ENCODE data around the gene UBR3. TPM values are rescaled to one million over a fixed set of nuclear protein-coding genes. Genes with fewer than 3 reads are reported as not detected.

The UBR3 gene
- total and polyA plus RNA-seq, 8 donors: 7.3 to 26.8 (median 20.5) TPM

DNA sequence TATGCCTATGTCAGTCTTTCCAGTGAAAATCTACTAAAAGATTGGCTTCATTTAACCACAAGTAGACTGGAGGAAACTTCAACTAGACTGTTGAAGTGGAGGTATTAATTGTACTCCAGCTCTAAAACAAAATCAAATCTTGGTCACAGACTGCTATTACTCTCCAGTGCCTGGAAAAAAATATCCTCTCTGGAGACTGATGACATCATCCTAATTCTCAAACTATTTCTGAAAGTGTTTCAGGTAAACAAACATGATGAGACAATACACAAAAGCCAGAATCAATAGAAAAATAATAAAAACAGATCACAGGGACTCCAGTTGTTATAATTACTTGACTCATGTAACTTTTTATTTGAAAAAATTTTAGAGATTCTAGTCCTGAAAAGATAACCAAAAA, 263.0 kb downstream of the UBR3 start:
- no peak for FAIRE-seq
- intact Hi-C loops (cut with DNase I): no loop called here

DNA sequence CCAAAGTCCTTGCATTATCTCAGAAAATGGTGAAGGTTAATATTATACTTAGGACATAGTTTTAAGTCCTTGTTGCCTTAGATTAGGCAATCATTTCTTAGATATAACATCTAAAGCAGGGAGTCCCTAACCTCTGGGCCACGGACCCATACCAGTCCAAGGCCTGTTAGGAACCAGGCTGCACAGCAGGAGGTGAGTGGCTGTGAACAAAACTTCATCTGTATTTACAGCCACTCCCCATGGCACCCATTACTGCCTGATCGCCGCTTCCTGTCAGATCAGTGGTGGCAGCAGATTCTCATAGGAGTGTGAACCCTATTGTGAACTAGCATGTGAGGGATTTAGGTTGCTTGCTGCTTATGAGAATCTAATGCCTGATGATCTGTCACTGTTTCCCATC, 264.2 kb downstream of the UBR3 start:
- no peak for FAIRE-seq
- ATAC-seq: no peak

More for the DNA sequence above, 263.0 kb downstream of the UBR3 start:
- Histone ChIP-seq H3K27me3 (no peaks in the 10 kb centered on the region), H3K4me1 (no peaks in the 10 kb centered on the region), H3K4me3 (no peak overlapping the region), H3K36me3 (no peaks in the 10 kb centered on the region), H3K9me3 (no peaks in the 10 kb centered on the region), H3K27ac (no peak overlapping the region)
- ATAC-seq (no peak), DNase-seq (no peak)
- no peak for TF ChIP-seq CTCF (IDR thresholded peaks at IDR 0.05)

GRCh38 chr2:170092436-170093060, 265.3 kb downstream of the UBR3 start:
- no peak for FAIRE-seq
- no peak for TF ChIP-seq CTCF (IDR thresholded peaks at IDR 0.05)
- WGBS, 2 donors: 74 to 93% methylated on average over 4 of the region's 4 CpGs

More for the DNA sequence above, 264.2 kb downstream of the UBR3 start:
- no peak for TF ChIP-seq CTCF (IDR thresholded peaks at IDR 0.05)
- DNase-seq: no peak
- Histone ChIP-seq H3K9me3 (no peaks in the 10 kb centered on the region), H3K27me3 (no peaks in the 10 kb centered on the region), H3K4me3 (no peak overlapping the region), H3K4me1 (no peaks in the 10 kb centered on the region), H3K27ac (no peak overlapping the region), H3K36me3 (no peaks in the 10 kb centered on the region)
- intact Hi-C loops (cut with DNase I): no loop called here
- WGBS, 2 donors: 84 to 90% methylated on average over 3 of the region's 3 CpGs

GRCh38 chr2:170095380-170095779, 268.1 kb downstream of the UBR3 start:
- H3K4me1 ChIP-seq: no peaks in the 10 kb centered on the region
- no peaks in the 10 kb centered on the region for H3K27me3 ChIP-seq
- intact Hi-C loops (cut with DNase I): no loop called here
- no peaks in the 10 kb centered on the region for H3K36me3 ChIP-seq
- no peaks in the 10 kb centered on the region for H3K9me3 ChIP-seq
- H3K27ac ChIP-seq: no peak overlapping the region
- ATAC-seq: no peak
- no peak overlapping the region for H3K4me3 ChIP-seq
- no peak for FAIRE-seq
- no peak for DNase-seq
- TF ChIP-seq CTCF (IDR thresholded peaks at IDR 0.05): no peak

More at GRCh38 chr2:170092436-170093060, 265.3 kb downstream of the UBR3 start:
- Histone ChIP-seq H3K27ac (no peak overlapping the region), H3K4me3 (no peak overlapping the region), H3K27me3 (no peaks in the 10 kb centered on the region), H3K4me1 (no peaks in the 10 kb centered on the region), H3K9me3 (no peaks in the 10 kb centered on the region), H3K36me3 (no peaks in the 10 kb centered on the region)
- ATAC-seq (no peak), DNase-seq (no peak)
- intact Hi-C loops (cut with DNase I): no loop called here

DNA sequence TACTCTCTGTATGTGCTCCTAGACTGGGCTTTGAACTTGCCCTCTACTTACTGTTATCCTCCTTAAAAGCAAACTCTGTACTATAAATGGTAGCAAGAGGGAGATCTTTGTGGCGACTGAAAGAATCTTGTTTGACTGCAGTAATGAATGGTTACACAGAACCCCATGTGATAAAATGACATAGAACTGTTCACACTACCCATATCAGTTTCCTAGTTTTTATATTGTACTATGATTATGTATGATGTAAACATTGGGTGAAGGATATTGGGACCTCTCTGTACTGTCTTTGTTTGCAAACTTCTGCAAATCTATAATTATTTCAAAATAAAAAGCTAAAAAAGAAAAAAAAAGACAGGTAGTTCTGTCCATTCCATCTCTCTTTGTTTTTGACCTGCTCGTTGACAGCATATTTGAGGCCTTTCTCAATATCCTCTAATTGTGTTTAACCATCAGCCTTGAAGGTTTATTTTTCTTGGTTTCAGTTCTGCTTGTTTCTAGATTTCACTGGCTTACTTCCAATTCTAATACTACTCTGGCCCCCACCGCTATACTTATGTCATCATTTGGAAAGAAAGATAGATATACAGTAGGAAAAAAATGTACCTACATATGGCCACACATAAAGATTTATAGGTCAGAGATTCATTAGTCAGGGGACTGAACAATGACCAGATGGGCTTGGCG, 271.5 kb downstream of the UBR3 start:
- no peak for TF ChIP-seq CTCF (IDR thresholded peaks at IDR 0.05)
- intact Hi-C loops (cut with DNase I): no loop called here
- Histone ChIP-seq H3K27me3 (no peaks in the 10 kb centered on the region), H3K4me3 (no peak overlapping the region), H3K27ac (no peak overlapping the region), H3K9me3 (no peaks in the 10 kb centered on the region), H3K4me1 (no peaks in the 10 kb centered on the region), H3K36me3 (no peaks in the 10 kb centered on the region)
- DNase-seq: no peak
- WGBS, 2 donors: 65 to 69% methylated on average over 4 of the region's 4 CpGs
- FAIRE-seq: no peak
- no peak for ATAC-seq
